Loucy (cell line): Measurements from ENCODE around the gene CRNKL1.

Experiments used
- H2AFZ ChIP-seq: fragments of 200-600 bp; sonication (generic); 2 replicates; pipeline ENCODE4 v1.6.0; 2016; ENCODE audit warnings: antibody characterized with exemption, mild to moderate bottlenecking, low read length, moderate library complexity
- H3F3A ChIP-seq: fragments of 200-600 bp; 2 replicates; pipeline ENCODE4 v1.6.0; 2016; ENCODE audit warnings: antibody characterized with exemption, low read depth, mild to moderate bottlenecking
- H3K27me3 ChIP-seq: fragments of 200-600 bp; sonication (generic); 2 replicates; pipeline ENCODE4 v1.6.1; 2014; ENCODE audit warnings: low read length, mild to moderate bottlenecking; ENCODE audit not compliant: insufficient read depth, poor library complexity, severe bottlenecking
- H3K36me3 ChIP-seq: fragments of 200-600 bp; sonication (generic); 2 replicates; pipeline ENCODE4 v1.6.1; 2016; ENCODE audit warnings: low read length; ENCODE audit not compliant: insufficient read depth
- H3K4me1 ChIP-seq: fragments of 200-600 bp; sonication (generic); 2 replicates; pipeline ENCODE4 v1.5.1; 2014; ENCODE audit warnings: low read length, mild to moderate bottlenecking; ENCODE audit not compliant: insufficient read depth, poor library complexity, severe bottlenecking
- H3K4me2 ChIP-seq: fragments of 200-600 bp; sonication (generic); 2 replicates; pipeline ENCODE4 v1.6.0; 2014; ENCODE audit warnings: antibody characterized with exemption, low read length, low read depth, mild to moderate bottlenecking; ENCODE audit not compliant: poor library complexity, severe bottlenecking
- H3K4me3 ChIP-seq: fragments of 200-600 bp; sonication (generic); 2 replicates; pipeline ENCODE4 v1.5.1; 2014; ENCODE audit warnings: low read length, mild to moderate bottlenecking, mixed read lengths; ENCODE audit not compliant: poor library complexity, severe bottlenecking
- H3K79me2 ChIP-seq: fragments of 200-600 bp; sonication (generic); 2 replicates; pipeline ENCODE4 v1.6.1; 2014; ENCODE audit warnings: low read length; ENCODE audit not compliant: insufficient read depth
- H3K9ac ChIP-seq: fragments of 200-600 bp; sonication (generic); 2 replicates; pipeline ENCODE4 v1.6.0; 2014; ENCODE audit warnings: mild to moderate bottlenecking, low read depth, low read length, moderate library complexity; ENCODE audit not compliant: poor library complexity, severe bottlenecking
- H3K9me2 ChIP-seq: fragments of 200-600 bp; sonication (generic); replicated peaks from 2 replicates; pipeline ENCODE4 v1.6.1; 2016; ENCODE audit warnings: low read depth, low read length, mixed read lengths
- H3K9me3 ChIP-seq: fragments of 200-600 bp; sonication (generic); 2 replicates; pipeline ENCODE4 v1.6.1; 2014; ENCODE audit warnings: mild to moderate bottlenecking, antibody characterized with exemption, low read length, low read depth; ENCODE audit not compliant: insufficient read depth
- H4K20me1 ChIP-seq: fragments of 200-600 bp; sonication (generic); 2 replicates; pipeline ENCODE4 v1.6.0; 2014; ENCODE audit warnings: antibody characterized with exemption, low read length, mild to moderate bottlenecking; ENCODE audit not compliant: insufficient read depth, poor library complexity, severe bottlenecking
- CTCF ChIP-seq: fragments of 200-600 bp; sonication (generic); conservative IDR thresholded peaks from 2 replicates; pipeline ENCODE4 v1.5.1; 2014; ENCODE audit warnings: mild to moderate bottlenecking, antibody characterized with exemption, low read length
- EZH2phosphoT487 ChIP-seq: fragments of 200-600 bp; IDR thresholded peaks from 2 replicates; pipeline ENCODE4 v1.6.1; 2018; ENCODE audit warnings: antibody characterized with exemption, mild to moderate bottlenecking, moderate library complexity, borderline replicate concordance

Gene CRNKL1

GRCh38 chr20:20079102-20079784 lies 27.0 kb upstream of the CRNKL1 start:
- TF ChIP-seq EZH2phosphoT487 (no peak), CTCF (no peak)
- Histone ChIP-seq H3K4me1 (peaks cover 20% of the 10 kb centered on the region), H2AFZ (peak overlapping the region; percentile 48; the same call in 1 of the 2 replicates), H3K9me3 (no peaks in the 10 kb centered on the region), H3K4me3 (no peak overlapping the region), H3K9me2 (no peaks in the 10 kb centered on the region), H4K20me1 (no peaks in the 10 kb centered on the region), H3K36me3 (no peaks in the 10 kb centered on the region), H3K9ac (no peak overlapping the region), H3K79me2 (no peaks in the 10 kb centered on the region), H3K4me2 (no peak overlapping the region), H3K27me3 (no peaks in the 10 kb centered on the region), H3F3A (no peaks in the 10 kb centered on the region)

- H3K9me2 ChIP-seq = no peaks in the 10 kb centered on the region
- no peak overlapping the region for H3K4me2 ChIP-seq
- H3K36me3 ChIP-seq = no peaks in the 10 kb centered on the region
- H3K9me3 ChIP-seq = no peaks in the 10 kb centered on the region
- no peaks in the 10 kb centered on the region for H3K79me2 ChIP-seq
- H3K4me1 ChIP-seq = peaks cover 20% of the 10 kb centered on the region
- no peaks in the 10 kb centered on the region for H3K27me3 ChIP-seq
- H3K9ac ChIP-seq = no peak overlapping the region
- H2AFZ ChIP-seq = no peak overlapping the region
- H3F3A ChIP-seq = no peaks in the 10 kb centered on the region
- H3K4me3 ChIP-seq = no peak overlapping the region
- no peak for TF ChIP-seq EZH2phosphoT487
- no peak for TF ChIP-seq CTCF
- H4K20me1 ChIP-seq = no peaks in the 10 kb centered on the region
Observed at GRCh38 chr20:20078041-20078440, 25.8 kb upstream of the CRNKL1 start.

GRCh38 chr20:20076297-20077065 lies 24.2 kb upstream of the CRNKL1 start:
- Histone ChIP-seq H3K27me3 (no peaks in the 10 kb centered on the region), H3K36me3 (no peaks in the 10 kb centered on the region), H2AFZ (no peak overlapping the region), H3K4me1 (peaks cover 23% of the 10 kb centered on the region), H3K4me3 (no peak overlapping the region), H4K20me1 (no peaks in the 10 kb centered on the region), H3K9me3 (no peaks in the 10 kb centered on the region), H3K4me2 (no peak overlapping the region), H3K9me2 (no peaks in the 10 kb centered on the region), H3K79me2 (no peaks in the 10 kb centered on the region), H3K9ac (no peak overlapping the region), H3F3A (no peaks in the 10 kb centered on the region)
- no peak for TF ChIP-seq EZH2phosphoT487
- TF ChIP-seq CTCF = no peak
